Measurements from ENCODE around the gene SPAG6. TPM values are rescaled to one million over a fixed set of nuclear protein-coding genes. Genes with fewer than 3 reads are reported as not detected.

SPAG6 gene
- polyA plus RNA-seq, 1 experiment = not detected

DNA sequence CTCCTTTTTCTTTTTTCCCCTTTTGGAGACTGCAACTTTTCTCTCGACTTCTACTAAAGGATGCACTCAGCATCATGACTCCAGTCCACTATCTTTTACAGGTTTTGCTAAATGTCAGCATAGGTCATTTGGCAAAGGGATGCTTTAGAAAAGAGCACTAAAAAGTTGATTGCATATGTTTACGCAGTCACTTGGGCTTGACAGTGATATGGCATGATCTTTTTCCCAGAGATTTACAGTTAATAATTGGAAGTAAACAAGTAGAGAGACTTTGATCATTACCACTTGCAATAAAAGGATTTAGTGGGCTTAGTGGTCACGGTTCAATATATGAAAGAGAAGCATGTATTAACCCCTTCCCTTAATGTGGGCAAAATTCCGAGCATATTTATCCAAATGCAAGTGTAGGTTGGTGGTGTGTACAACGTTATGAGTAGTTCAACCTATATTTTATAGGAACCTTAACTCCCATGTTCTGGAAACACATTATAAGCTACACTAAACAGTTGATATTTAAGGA, 22.6 kb upstream of the SPAG6 start:
- POLR2A ChIA-PET = no interaction called here
- CTCF ChIA-PET = no interaction called here
- Histone ChIP-seq H3K36me3 (ENCODE audit: control insufficient read depth, insufficient read depth, low read length) (no peaks in the 10 kb centered on the region), H3K27me3 (ENCODE audit: control insufficient read depth, insufficient read depth, low read length) (peaks cover 14% of the 10 kb centered on the region), H3K4me3 (ENCODE audit: low read depth, low read length) (peak overlapping the region; percentile 74)
- no peak for DNase-seq (ENCODE audit: low read depth)
- TF ChIP-seq, protein P1, sequence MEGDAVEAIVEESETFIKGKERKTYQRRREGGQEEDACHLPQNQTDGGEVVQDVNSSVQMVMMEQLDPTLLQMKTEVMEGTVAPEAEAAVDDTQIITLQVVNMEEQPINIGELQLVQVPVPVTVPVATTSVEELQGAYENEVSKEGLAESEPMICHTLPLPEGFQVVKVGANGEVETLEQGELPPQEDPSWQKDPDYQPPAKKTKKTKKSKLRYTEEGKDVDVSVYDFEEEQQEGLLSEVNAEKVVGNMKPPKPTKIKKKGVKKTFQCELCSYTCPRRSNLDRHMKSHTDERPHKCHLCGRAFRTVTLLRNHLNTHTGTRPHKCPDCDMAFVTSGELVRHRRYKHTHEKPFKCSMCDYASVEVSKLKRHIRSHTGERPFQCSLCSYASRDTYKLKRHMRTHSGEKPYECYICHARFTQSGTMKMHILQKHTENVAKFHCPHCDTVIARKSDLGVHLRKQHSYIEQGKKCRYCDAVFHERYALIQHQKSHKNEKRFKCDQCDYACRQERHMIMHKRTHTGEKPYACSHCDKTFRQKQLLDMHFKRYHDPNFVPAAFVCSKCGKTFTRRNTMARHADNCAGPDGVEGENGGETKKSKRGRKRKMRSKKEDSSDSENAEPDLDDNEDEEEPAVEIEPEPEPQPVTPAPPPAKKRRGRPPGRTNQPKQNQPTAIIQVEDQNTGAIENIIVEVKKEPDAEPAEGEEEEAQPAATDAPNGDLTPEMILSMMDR (IDR thresholded peaks at IDR 0.05; ENCODE audit: insufficient read depth, low read depth, low read length) = no peak

DNA sequence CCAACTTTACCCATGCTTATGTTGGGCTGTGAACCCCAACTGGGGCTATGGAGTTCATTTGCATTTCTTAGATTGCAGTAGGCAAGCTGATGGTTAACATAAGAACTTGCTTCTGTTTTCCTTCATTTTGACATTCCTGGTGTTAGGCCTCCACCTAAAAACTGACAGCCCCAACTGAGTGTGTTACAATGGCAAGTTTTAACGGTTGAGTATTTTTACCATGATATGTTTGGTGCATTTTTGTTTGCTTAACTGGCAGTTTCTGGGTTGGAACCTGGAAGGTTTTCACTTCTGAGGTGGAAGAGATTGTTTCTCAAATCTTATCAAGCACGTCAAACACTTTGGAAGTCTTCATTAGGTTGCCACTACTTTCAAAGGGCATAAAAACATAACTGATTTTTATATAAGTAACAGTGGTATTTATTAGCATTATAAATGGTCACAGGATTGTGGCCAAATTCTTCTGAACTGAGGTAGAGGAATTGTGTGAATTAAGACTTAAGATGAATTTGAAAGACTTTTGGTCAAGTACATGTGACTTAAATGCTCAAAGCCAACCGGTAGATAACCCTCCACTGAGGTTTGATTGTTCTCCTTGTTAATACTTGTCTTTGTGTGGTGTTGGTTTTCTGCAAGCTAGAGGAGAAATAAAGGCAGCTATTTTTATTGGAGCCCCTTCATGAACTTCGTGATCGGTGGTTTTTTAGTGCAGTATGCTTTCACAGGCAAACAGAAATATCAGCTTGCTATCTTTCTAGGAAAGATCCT, 21.6 kb upstream of the SPAG6 start:
- ChIA-PET CTCF (interaction anchor here (1.1 kb wide), 1 partner anchor 20 kb away, joined by 3 read pairs; no protein-coding TSS in a partner anchor), POLR2A (no interaction called here)
- TF ChIP-seq, protein P1 (IDR thresholded peaks at IDR 0.05; ENCODE audit: insufficient read depth, low read depth, low read length) = no peak
- Histone ChIP-seq H3K27me3 (ENCODE audit: control insufficient read depth, insufficient read depth, low read length) (peaks cover 14% of the 10 kb centered on the region), H3K36me3 (ENCODE audit: control insufficient read depth, insufficient read depth, low read length) (no peaks in the 10 kb centered on the region), H3K4me3 (ENCODE audit: low read depth, low read length) (no peak overlapping the region)
- no peak for DNase-seq (ENCODE audit: low read depth)

DNA sequence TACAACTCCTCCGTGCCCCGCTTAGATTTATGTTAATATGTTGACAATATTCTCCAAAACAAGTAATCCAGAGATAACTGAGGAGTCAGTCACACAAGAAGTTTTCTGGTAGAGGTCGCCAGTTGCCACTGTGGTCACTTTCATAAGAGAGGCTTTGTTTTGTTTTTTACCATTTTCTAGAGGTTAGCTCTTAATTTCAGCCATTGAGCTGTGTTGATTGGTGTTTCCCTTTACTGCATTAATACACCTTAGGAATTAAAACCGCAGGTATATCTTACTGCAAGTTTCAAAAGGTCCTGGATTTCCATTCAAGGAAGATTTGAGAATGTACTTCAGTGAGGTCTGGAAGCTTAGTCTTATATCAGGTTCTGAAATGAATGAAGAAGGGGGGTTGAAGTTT, 20.9 kb upstream of the SPAG6 start:
- H3K36me3 ChIP-seq (ENCODE audit: control insufficient read depth, insufficient read depth, low read length) = peaks cover 3% of the 10 kb centered on the region
- TF ChIP-seq, protein P1 (IDR thresholded peaks at IDR 0.05; ENCODE audit: insufficient read depth, low read depth, low read length) = no peak
- DNase-seq (ENCODE audit: low read depth) = no peak
- CTCF ChIA-PET = interaction anchor here (1.1 kb wide), 1 partner anchor 19 kb away, joined by 3 read pairs; no protein-coding TSS in a partner anchor
- POLR2A ChIA-PET = no interaction called here
- H3K4me3 ChIP-seq (ENCODE audit: low read depth, low read length) = no peak overlapping the region
- peaks cover 14% of the 10 kb centered on the region for H3K27me3 ChIP-seq (ENCODE audit: control insufficient read depth, insufficient read depth, low read length)

DNA sequence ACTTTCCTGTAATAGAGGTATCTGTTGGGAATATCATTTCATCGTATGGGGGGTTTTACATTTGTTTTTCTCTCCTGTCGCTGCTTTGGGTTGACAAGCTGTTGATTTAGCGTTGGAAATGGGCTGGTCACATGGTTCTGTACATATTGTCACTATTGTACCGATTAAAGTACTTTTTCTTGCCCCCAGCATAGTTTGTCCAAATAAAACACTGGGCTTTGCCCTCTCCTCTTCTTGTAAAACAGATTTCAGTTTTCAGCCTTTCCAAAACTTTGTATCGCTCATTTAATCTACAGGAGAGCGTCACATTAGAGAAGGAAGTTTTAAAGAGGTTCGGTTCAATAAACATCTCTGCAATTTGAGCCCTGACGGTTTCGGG, 20.4 kb upstream of the SPAG6 start:
- ChIA-PET CTCF (interaction anchor here (1.4 kb wide), 1 partner anchor 13 kb away, joined by 3 read pairs; no protein-coding TSS in a partner anchor), POLR2A (interaction anchor here (0.6 kb wide), 1 partner anchor 9 kb away, joined by 3 read pairs; no protein-coding TSS in a partner anchor)
- Histone ChIP-seq H3K4me3 (ENCODE audit: low read depth, low read length) (peak overlapping the region; percentile 57), H3K27me3 (ENCODE audit: control insufficient read depth, insufficient read depth, low read length) (peaks cover 14% of the 10 kb centered on the region), H3K36me3 (ENCODE audit: control insufficient read depth, insufficient read depth, low read length) (peaks cover 4% of the 10 kb centered on the region)
- DNase-seq (ENCODE audit: low read depth) = no peak
- TF ChIP-seq, protein P1 (IDR thresholded peaks at IDR 0.05; ENCODE audit: insufficient read depth, low read depth, low read length) = no peak

Data from BJ (cell line).